ENCODE results near the gene HEXIM2. TPM values are rescaled to one million over a fixed set of nuclear protein-coding genes. Genes with fewer than 3 reads are reported as not detected.

Gene HEXIM2
- total and polyA plus RNA-seq, 2 of the 13 experiments (the other 11 are each of a cell fraction or from before 2014, with no cell fraction given) = 27.1 to 32.4 TPM

DNA sequence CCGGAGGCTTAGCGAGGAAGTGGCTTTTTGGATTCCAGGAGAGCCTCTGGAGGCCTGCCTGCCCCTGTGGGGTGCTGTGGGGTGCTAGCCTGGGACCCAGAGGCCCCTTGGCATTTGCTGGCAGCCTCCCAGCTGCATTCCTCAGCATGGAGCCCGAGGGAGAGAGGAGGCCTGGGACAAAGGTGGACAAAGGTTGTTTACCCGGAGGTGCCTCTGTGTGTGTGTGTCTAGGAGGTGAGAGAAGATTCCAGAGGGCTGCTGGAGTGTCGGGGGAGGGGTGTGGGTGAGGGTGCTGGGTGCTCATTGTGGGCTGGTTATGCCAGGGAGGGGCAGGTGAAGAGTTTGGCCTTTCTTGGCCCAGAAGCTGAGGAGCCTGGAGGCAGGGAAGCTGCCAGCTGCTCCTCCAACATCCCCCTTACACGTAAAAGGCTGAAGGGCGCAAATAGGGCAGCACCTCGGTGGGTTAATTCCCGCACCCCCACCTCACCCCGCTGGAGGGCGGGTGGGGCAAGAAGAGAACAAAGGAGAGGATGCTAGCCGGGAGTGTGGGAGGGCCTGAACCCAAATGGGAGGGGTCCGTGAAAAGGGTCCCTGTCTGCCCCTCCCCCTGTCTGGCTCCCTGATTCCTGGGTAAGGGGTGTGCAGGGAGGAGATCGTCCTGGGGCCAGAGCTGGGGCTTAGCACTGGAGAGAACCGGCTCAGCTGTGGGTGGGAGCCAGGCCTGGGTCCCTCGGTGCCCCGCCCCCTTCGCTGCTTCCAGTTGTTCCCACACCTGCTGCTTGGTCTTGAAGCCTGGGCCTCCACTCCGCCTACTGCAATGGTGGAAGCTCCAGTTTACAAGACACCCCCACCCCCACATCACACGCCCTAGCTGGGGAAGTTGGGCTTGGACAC, 9.9 kb downstream of the HEXIM2 start (continued):
- TF ChIP-seq ZBTB2 (CRISPR knock-in tag; IDR thresholded peaks at IDR 0.05; ENCODE audit: low read depth) (no peak), ZNF292 (CRISPR knock-in tag; IDR thresholded peaks at IDR 0.05; ENCODE audit: borderline replicate concordance, low read depth) (peak; percentile 76), ZNF543 (CRISPR knock-in tag; IDR thresholded peaks at IDR 0.05) (0 out of 2 replicates have a peak, but pooled peaks have one; percentile 29), ZNF232 (CRISPR knock-in tag; IDR thresholded peaks at IDR 0.05; ENCODE audit: borderline replicate concordance) (no peak), HNRNPLL (IDR thresholded peaks at IDR 0.05; ENCODE audit: low read depth, low read length, poor library complexity, severe bottlenecking) (peak; percentile 20), ZNF678 (CRISPR knock-in tag; IDR thresholded peaks at IDR 0.05) (no peak), NONO (IDR thresholded peaks at IDR 0.05) (no peak), NONO (CRISPR knock-in tag; conservative IDR thresholded peaks at IDR 0.05) (no peak; the same call in 1 of the 2 replicates), ZFP37 (CRISPR knock-in tag; IDR thresholded peaks at IDR 0.05; ENCODE audit: borderline replicate concordance) (no peak), BRD4 (CRISPR knock-in tag; IDR thresholded peaks at IDR 0.05) (peak; percentile 8), ZNF605 (CRISPR knock-in tag; IDR thresholded peaks at IDR 0.05) (peak; percentile 41; the same call in 1 of the 2 replicates), SNAI1 (CRISPR knock-in tag; IDR thresholded peaks at IDR 0.05; ENCODE audit: borderline replicate concordance) (no peak), LBX2 (CRISPR knock-in tag; IDR thresholded peaks at IDR 0.05; ENCODE audit: borderline replicate concordance) (0 out of 2 replicates have a peak, but pooled peaks have one; percentile 26), ZNF891 (CRISPR knock-in tag; IDR thresholded peaks at IDR 0.05) (peak; percentile 47), ZBTB26 (CRISPR knock-in tag; IDR thresholded peaks at IDR 0.05; ENCODE audit: borderline replicate concordance) (peak; percentile 40), NR2F2 (IDR thresholded peaks at IDR 0.05; ENCODE audit: borderline replicate concordance, low read depth) (peak; percentile 20; the same call in 1 of the 2 replicates), ZNF326 (CRISPR knock-in tag; IDR thresholded peaks at IDR 0.05; ENCODE audit: borderline replicate concordance) (no peak), PAF1 (CRISPR knock-in tag; IDR thresholded peaks at IDR 0.05) (no peak), EEA1 (CRISPR knock-in tag; IDR thresholded peaks at IDR 0.05; ENCODE audit: borderline replicate concordance) (no peak), ZNF776 (CRISPR knock-in tag; IDR thresholded peaks at IDR 0.05) (no peak)
- TF ChIP-seq, protein P1, sequence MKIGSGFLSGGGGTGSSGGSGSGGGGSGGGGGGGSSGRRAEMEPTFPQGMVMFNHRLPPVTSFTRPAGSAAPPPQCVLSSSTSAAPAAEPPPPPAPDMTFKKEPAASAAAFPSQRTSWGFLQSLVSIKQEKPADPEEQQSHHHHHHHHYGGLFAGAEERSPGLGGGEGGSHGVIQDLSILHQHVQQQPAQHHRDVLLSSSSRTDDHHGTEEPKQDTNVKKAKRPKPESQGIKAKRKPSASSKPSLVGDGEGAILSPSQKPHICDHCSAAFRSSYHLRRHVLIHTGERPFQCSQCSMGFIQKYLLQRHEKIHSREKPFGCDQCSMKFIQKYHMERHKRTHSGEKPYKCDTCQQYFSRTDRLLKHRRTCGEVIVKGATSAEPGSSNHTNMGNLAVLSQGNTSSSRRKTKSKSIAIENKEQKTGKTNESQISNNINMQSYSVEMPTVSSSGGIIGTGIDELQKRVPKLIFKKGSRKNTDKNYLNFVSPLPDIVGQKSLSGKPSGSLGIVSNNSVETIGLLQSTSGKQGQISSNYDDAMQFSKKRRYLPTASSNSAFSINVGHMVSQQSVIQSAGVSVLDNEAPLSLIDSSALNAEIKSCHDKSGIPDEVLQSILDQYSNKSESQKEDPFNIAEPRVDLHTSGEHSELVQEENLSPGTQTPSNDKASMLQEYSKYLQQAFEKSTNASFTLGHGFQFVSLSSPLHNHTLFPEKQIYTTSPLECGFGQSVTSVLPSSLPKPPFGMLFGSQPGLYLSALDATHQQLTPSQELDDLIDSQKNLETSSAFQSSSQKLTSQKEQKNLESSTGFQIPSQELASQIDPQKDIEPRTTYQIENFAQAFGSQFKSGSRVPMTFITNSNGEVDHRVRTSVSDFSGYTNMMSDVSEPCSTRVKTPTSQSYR (CRISPR knock-in tag; IDR thresholded peaks at IDR 0.05; ENCODE audit: borderline replicate concordance) = peak; percentile 95
- TF ChIP-seq, protein P2, sequence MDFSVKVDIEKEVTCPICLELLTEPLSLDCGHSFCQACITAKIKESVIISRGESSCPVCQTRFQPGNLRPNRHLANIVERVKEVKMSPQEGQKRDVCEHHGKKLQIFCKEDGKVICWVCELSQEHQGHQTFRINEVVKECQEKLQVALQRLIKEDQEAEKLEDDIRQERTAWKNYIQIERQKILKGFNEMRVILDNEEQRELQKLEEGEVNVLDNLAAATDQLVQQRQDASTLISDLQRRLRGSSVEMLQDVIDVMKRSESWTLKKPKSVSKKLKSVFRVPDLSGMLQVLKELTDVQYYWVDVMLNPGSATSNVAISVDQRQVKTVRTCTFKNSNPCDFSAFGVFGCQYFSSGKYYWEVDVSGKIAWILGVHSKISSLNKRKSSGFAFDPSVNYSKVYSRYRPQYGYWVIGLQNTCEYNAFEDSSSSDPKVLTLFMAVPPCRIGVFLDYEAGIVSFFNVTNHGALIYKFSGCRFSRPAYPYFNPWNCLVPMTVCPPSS (IDR thresholded peaks at IDR 0.05) = no peak
